Stimulated activated CD4-positive, alpha-beta T cell treated with anti-CD3 and anti-CD28 coated beads, Interleukin-2, amount 100 ng/mL, for 24 hours (primary cell): Measurements from ENCODE around the gene RGS17.

Experiments
- DNase-seq, 2 donors: peaks; one replicate each; pipeline ENCODE4 v3.0.0-alpha.2; 2020

The RGS17 gene

GRCh38 chr6:153081914-153082313, 49.2 kb downstream of the RGS17 start:
- DNase-seq, result no peak

- DNase-seq, result no peak
Measured at GRCh38 chr6:153076431-153076830, 54.7 kb downstream of the RGS17 start.

- no peak for DNase-seq
Measured at GRCh38 chr6:153074761-153075160, 56.3 kb downstream of the RGS17 start.

- no peak for DNase-seq
Measured at GRCh38 chr6:153073841-153074240, 57.2 kb downstream of the RGS17 start.

GRCh38 chr6:153070756-153071155, 60.3 kb downstream of the RGS17 start:
- no peak for DNase-seq

GRCh38 chr6:153069897-153070296, 61.2 kb downstream of the RGS17 start:
- DNase-seq, result no peak

GRCh38 chr6:153065222-153065621, 65.9 kb downstream of the RGS17 start:
- DNase-seq, result no peak

- no peak for DNase-seq
Measured at GRCh38 chr6:153063936-153064335, 67.1 kb downstream of the RGS17 start.

GRCh38 chr6:153062516-153062915, 68.6 kb downstream of the RGS17 start:
- no peak for DNase-seq

- no peak for DNase-seq
Measured at GRCh38 chr6:153059757-153060156, 71.3 kb downstream of the RGS17 start.

GRCh38 chr6:153059311-153059710, 71.8 kb downstream of the RGS17 start:
- no peak for DNase-seq

GRCh38 chr6:153058909-153059308, 72.2 kb downstream of the RGS17 start:
- no peak for DNase-seq

GRCh38 chr6:153058291-153058690, 72.8 kb downstream of the RGS17 start:
- no peak for DNase-seq

GRCh38 chr6:153056308-153056707, 74.8 kb downstream of the RGS17 start:
- DNase-seq, result no peak

- no peak for DNase-seq
Measured at GRCh38 chr6:153051801-153052200, 79.3 kb downstream of the RGS17 start.

- DNase-seq, result no peak
Measured at GRCh38 chr6:153048631-153049030, 82.5 kb downstream of the RGS17 start.

- no peak for DNase-seq
Measured at GRCh38 chr6:153047386-153047785, 83.7 kb downstream of the RGS17 start.

- no peak for DNase-seq
Measured at GRCh38 chr6:153045271-153045670, 85.8 kb downstream of the RGS17 start.

- no peak for DNase-seq
Measured at GRCh38 chr6:153044295-153044694, 86.8 kb downstream of the RGS17 start.

- no peak for DNase-seq
Measured at GRCh38 chr6:153043719-153044118, 87.4 kb downstream of the RGS17 start.

GRCh38 chr6:153038378-153039057, 92.6 kb downstream of the RGS17 start:
- DNase-seq, result no peak

- no peak for DNase-seq
Measured at GRCh38 chr6:153034139-153034538, 96.9 kb downstream of the RGS17 start.

- no peak for DNase-seq
Measured at GRCh38 chr6:153032255-153032882, 98.7 kb downstream of the RGS17 start.

GRCh38 chr6:153031335-153031955, 99.6 kb downstream of the RGS17 start:
- DNase-seq, result no peak
